Upper lobe of left lung (tissue), 4 donors: ENCODE data around the gene TTC33.

Source experiments
- CTCF ChIP-seq, 6 experiments: fragments of 450-650 bp in 4 of 6; fragments of 200-600 bp in 2 of 6; sonication (generic) in 2 of 6; IDR thresholded peaks; one replicate each; pipeline ENCODE4 v1.5.1; 2016 to 2019; ENCODE audit warnings: antibody characterized with exemption in 6 of 6
- EP300 ChIP-seq, 4 donors: sonication (generic); formaldehyde crosslinking; IDR thresholded peaks; one replicate each; pipeline ENCODE4 v1.5.1; 2017; ENCODE audit warnings: antibody characterized with exemption in 4 of 4, control low read depth in 2 of 4
- POLR2A ChIP-seq, 4 donors: fragments of 450-650 bp; IDR thresholded peaks; one replicate each; pipeline ENCODE4 v1.5.1; 2016 to 2017; ENCODE audit warnings: antibody characterized with exemption in 4 of 4, mild to moderate bottlenecking in 2 of 4

GRCh38 chr5:40798012-40798800 is 42.4 kb upstream of the TTC33 start, which contains the start of gene PRKAA1:
- TF ChIP-seq CTCF (IDR thresholded peaks at IDR 0.05) (peak; percentile 70 to 89 (median 84)), POLR2A (IDR thresholded peaks at IDR 0.05) (peak in 1 of 4 donors; percentile 71), EP300 (IDR thresholded peaks at IDR 0.05) (no peak)
